Activated naive CD8-positive, alpha-beta T cell treated with anti-CD3 and anti-CD28 coated beads, Interleukin-2, amount 10 ng/mL, durations not matched to agents 7 days and 5 days (primary cell): Measurements from ENCODE around the gene LMNA. TPM values are rescaled to one million over a fixed set of nuclear protein-coding genes. Genes with fewer than 3 reads are reported as not detected.
A peak's percentile ranks its signal among the peaks of the same experiment; 100 is the strongest.

Experiments used
- ATAC-seq: fragments of 150-1000 bp; cut with Tn5 transposase; one replicate; pipeline ENCODE4 v1.10.0; 2021; ENCODE audit warnings: low read depth, moderate library complexity
- POLR2A ChIA-PET: fragments of 350-600 bp; sonication (Branson Sonifier 250); formaldehyde crosslinking; loops from one replicate; lab custom pipeline; 2021; ENCODE audit warnings: antibody characterized with exemption; lab: Charles Lee
- DNase-seq: peaks from one replicate; pipeline ENCODE4 v3.0.0; 2021
- H3K27ac Mint-ChIP-seq: one replicate; pipeline ENCODE4 v1.8.0; 2022; ENCODE audit warnings: mild to moderate bottlenecking, mixed read lengths
- H3K27me3 Mint-ChIP-seq: one replicate; pipeline ENCODE4 v1.8.0; 2022; ENCODE audit warnings: mild to moderate bottlenecking, moderate library complexity, mixed read lengths
- H3K36me3 Mint-ChIP-seq: one replicate; pipeline ENCODE4 v1.8.0; 2021; ENCODE audit warnings: mild to moderate bottlenecking, mixed read lengths
- H3K4me1 Mint-ChIP-seq: one replicate; pipeline ENCODE4 v1.8.0; 2021; ENCODE audit warnings: mixed read lengths
- H3K4me3 Mint-ChIP-seq: one replicate; pipeline ENCODE4 v1.8.0; 2022; ENCODE audit warnings: mild to moderate bottlenecking, moderate library complexity, mixed read lengths
- H3K9me3 Mint-ChIP-seq: one replicate; pipeline ENCODE4 v1.8.0; 2021; ENCODE audit warnings: mixed read lengths
- total RNA-seq, 2 experiments: library from RNA; stranded (reverse); gene quantifications; one replicate each; pipeline ENCODE4 v1.2.3, GENCODE V29; 2021

Gene LMNA
- total RNA-seq, 2 experiments from 2014 or later, result 11.7 to 13.0 TPM

- POLR2A ChIA-PET, result interaction anchor here (1.0 kb wide), 1 partner anchor 39 kb away, joined by 3 read pairs; no protein-coding TSS in a partner anchor
- Mint-ChIP-seq H3K4me3 (no peak overlapping the region), H3K27me3 (peaks cover 59% of the 10 kb centered on the region), H3K9me3 (no peaks in the 10 kb centered on the region), H3K27ac (no peak overlapping the region), H3K36me3 (no peaks in the 10 kb centered on the region), H3K4me1 (peaks cover 1% of the 10 kb centered on the region)
- DNase-seq (no peak), ATAC-seq (peak; percentile 28)
Observed at GRCh38 chr1:156090138-156090839, 24.2 kb upstream of the LMNA start.

GRCh38 chr1:156090840-156091188, 23.7 kb upstream of the LMNA start:
- DNase-seq (peak; percentile 91), ATAC-seq (peak; percentile 97)
- Mint-ChIP-seq H3K4me1 (peaks cover 5% of the 10 kb centered on the region), H3K27me3 (peaks cover 59% of the 10 kb centered on the region), H3K27ac (no peak overlapping the region), H3K9me3 (no peaks in the 10 kb centered on the region), H3K36me3 (no peaks in the 10 kb centered on the region), H3K4me3 (no peak overlapping the region)
- POLR2A ChIA-PET, result interaction anchor here (1.0 kb wide), 1 partner anchor 39 kb away, joined by 3 read pairs; no protein-coding TSS in a partner anchor

GRCh38 chr1:156091610-156092009, 22.9 kb upstream of the LMNA start:
- Mint-ChIP-seq H3K27ac (no peak overlapping the region), H3K36me3 (no peaks in the 10 kb centered on the region), H3K9me3 (no peaks in the 10 kb centered on the region), H3K4me3 (no peak overlapping the region), H3K4me1 (peaks cover 13% of the 10 kb centered on the region), H3K27me3 (peaks cover 56% of the 10 kb centered on the region)
- ATAC-seq (no peak), DNase-seq (no peak)
- POLR2A ChIA-PET, result interaction anchor here (0.7 kb wide), 1 partner anchor 38 kb away, joined by 3 read pairs; no protein-coding TSS in a partner anchor

GRCh38 chr1:156095906-156096508, 18.5 kb upstream of the LMNA start:
- ATAC-seq, result no peak
- no peak for DNase-seq
- no peak overlapping the region for H3K27ac Mint-ChIP-seq
- no peaks in the 10 kb centered on the region for H3K36me3 Mint-ChIP-seq
- peaks cover 32% of the 10 kb centered on the region for H3K4me1 Mint-ChIP-seq
- peaks cover 57% of the 10 kb centered on the region for H3K27me3 Mint-ChIP-seq
- POLR2A ChIA-PET, result interaction anchor here (5.0 kb wide), 1 partner anchor 32 kb away, joined by 44 read pairs; no protein-coding TSS in a partner anchor
- H3K9me3 Mint-ChIP-seq, result no peaks in the 10 kb centered on the region
- H3K4me3 Mint-ChIP-seq, result no peak overlapping the region

- H3K9me3 Mint-ChIP-seq, result no peaks in the 10 kb centered on the region
- ATAC-seq (peak; percentile 80), DNase-seq (peak; percentile 82)
- no peak overlapping the region for H3K27ac Mint-ChIP-seq
- peaks cover 34% of the 10 kb centered on the region for H3K4me1 Mint-ChIP-seq
- peaks cover 56% of the 10 kb centered on the region for H3K27me3 Mint-ChIP-seq
- peak overlapping the region; percentile 31 for H3K4me3 Mint-ChIP-seq
- POLR2A ChIA-PET, result interaction anchor here (1.2 to 5.0 kb wide), 2 partner anchors 31 to 116 kb away, joined by 3 to 44 read pairs; partner anchors contain the start of gene PMF1
- H3K36me3 Mint-ChIP-seq, result no peaks in the 10 kb centered on the region
Observed at GRCh38 chr1:156096640-156097391, 17.7 kb upstream of the LMNA start.

- peaks cover 59% of the 10 kb centered on the region for H3K27me3 Mint-ChIP-seq
- ATAC-seq, result peak; percentile 8
- POLR2A ChIA-PET, result interaction anchor here (1.1 to 5.0 kb wide), 3 partner anchors 20 to 115 kb away, joined by 3 to 44 read pairs (median 6); partner anchors contain the start of gene PMF1
- no peak overlapping the region for H3K27ac Mint-ChIP-seq
- DNase-seq, result no peak
- peaks cover 34% of the 10 kb centered on the region for H3K4me1 Mint-ChIP-seq
- no peak overlapping the region for H3K4me3 Mint-ChIP-seq
- no peaks in the 10 kb centered on the region for H3K9me3 Mint-ChIP-seq
- H3K36me3 Mint-ChIP-seq, result no peaks in the 10 kb centered on the region
Observed at GRCh38 chr1:156097499-156098178, 16.9 kb upstream of the LMNA start.

- no peaks in the 10 kb centered on the region for H3K36me3 Mint-ChIP-seq
- ATAC-seq (no peak), DNase-seq (no peak)
- H3K27me3 Mint-ChIP-seq, result peaks cover 56% of the 10 kb centered on the region
- peaks cover 36% of the 10 kb centered on the region for H3K4me1 Mint-ChIP-seq
- no peak overlapping the region for H3K27ac Mint-ChIP-seq
- no peaks in the 10 kb centered on the region for H3K9me3 Mint-ChIP-seq
- H3K4me3 Mint-ChIP-seq, result no peak overlapping the region
- POLR2A ChIA-PET, result interaction anchor here (0.7 to 5.0 kb wide), 5 partner anchors 16 to 126 kb away, joined by 3 to 44 read pairs (median 6); partner anchors contain the start of gene LMNA
Observed at GRCh38 chr1:156098784-156099183, 15.7 kb upstream of the LMNA start.

GRCh38 chr1:156099282-156099681, 15.2 kb upstream of the LMNA start:
- H3K36me3 Mint-ChIP-seq, result no peaks in the 10 kb centered on the region
- peaks cover 54% of the 10 kb centered on the region for H3K27me3 Mint-ChIP-seq
- H3K4me3 Mint-ChIP-seq, result no peak overlapping the region
- POLR2A ChIA-PET, result interaction anchor here (0.7 to 5.0 kb wide), 4 partner anchors 15 to 126 kb away, joined by 3 to 44 read pairs (median 6); partner anchors contain the start of gene LMNA
- no peak for ATAC-seq
- H3K4me1 Mint-ChIP-seq, result peaks cover 38% of the 10 kb centered on the region
- DNase-seq, result no peak
- no peak overlapping the region for H3K27ac Mint-ChIP-seq
- no peaks in the 10 kb centered on the region for H3K9me3 Mint-ChIP-seq

GRCh38 chr1:156100205-156100995, 14.1 kb upstream of the LMNA start:
- POLR2A ChIA-PET, result interaction anchor here (1.4 to 5.0 kb wide), 2 partner anchors 24 to 27 kb away, joined by 4 to 44 read pairs; no protein-coding TSS in a partner anchor
- no peak for DNase-seq
- Mint-ChIP-seq H3K27me3 (peaks cover 51% of the 10 kb centered on the region), H3K27ac (no peak overlapping the region), H3K4me1 (peaks cover 43% of the 10 kb centered on the region), H3K36me3 (no peaks in the 10 kb centered on the region), H3K9me3 (no peaks in the 10 kb centered on the region), H3K4me3 (no peak overlapping the region)
- ATAC-seq, result no peak

GRCh38 chr1:156101880-156102279, 12.6 kb upstream of the LMNA start:
- no peak overlapping the region for H3K4me3 Mint-ChIP-seq
- POLR2A ChIA-PET, result interaction anchor here (0.8 kb wide), 1 partner anchor 304 kb away, joined by 3 read pairs; no protein-coding TSS in a partner anchor
- DNase-seq (no peak), ATAC-seq (no peak)
- H3K27me3 Mint-ChIP-seq, result peaks cover 43% of the 10 kb centered on the region
- H3K27ac Mint-ChIP-seq, result peak overlapping the region; percentile 40
- no peaks in the 10 kb centered on the region for H3K9me3 Mint-ChIP-seq
- peaks cover 32% of the 10 kb centered on the region for H3K4me1 Mint-ChIP-seq
- H3K36me3 Mint-ChIP-seq, result no peaks in the 10 kb centered on the region

GRCh38 chr1:156102633-156103511, 11.6 kb upstream of the LMNA start:
- DNase-seq (no peak), ATAC-seq (no peak)
- H3K27me3 Mint-ChIP-seq, result peaks cover 44% of the 10 kb centered on the region
- POLR2A ChIA-PET, result interaction anchor here (0.6 to 1.5 kb wide), 3 partner anchors 24 to 303 kb away, joined by 3 to 10 read pairs (median 3); no protein-coding TSS in a partner anchor
- H3K4me1 Mint-ChIP-seq, result peaks cover 23% of the 10 kb centered on the region
- no peak overlapping the region for H3K4me3 Mint-ChIP-seq
- H3K27ac Mint-ChIP-seq, result no peak overlapping the region
- no peaks in the 10 kb centered on the region for H3K9me3 Mint-ChIP-seq
- H3K36me3 Mint-ChIP-seq, result no peaks in the 10 kb centered on the region
